NK-92 (cell line): ENCODE data around the gene KCND1.
A peak's percentile ranks its signal among the peaks of the same experiment; 100 is the strongest.
"Not testable (repeated sequence)": the region's sequence is repeated elsewhere in the genome, so short reads cannot be mapped to it uniquely, and the experiment has no call there.

Source experiments
- DNase-seq: peaks from one replicate; lab custom pipeline; 2025; ENCODE audit not compliant: unreplicated experiment; lab: John Stamatoyannopoulos, UW

KCND1 gene

GRCh38 chrX:48971249-48972219, at the start of gene KCND1:
TSS of gene KCND1 (minus strand) at chrX:48971844. CDS start at chrX:48970271, 1,573 bp downstream.
- DNase-seq, result no peak

DNA sequence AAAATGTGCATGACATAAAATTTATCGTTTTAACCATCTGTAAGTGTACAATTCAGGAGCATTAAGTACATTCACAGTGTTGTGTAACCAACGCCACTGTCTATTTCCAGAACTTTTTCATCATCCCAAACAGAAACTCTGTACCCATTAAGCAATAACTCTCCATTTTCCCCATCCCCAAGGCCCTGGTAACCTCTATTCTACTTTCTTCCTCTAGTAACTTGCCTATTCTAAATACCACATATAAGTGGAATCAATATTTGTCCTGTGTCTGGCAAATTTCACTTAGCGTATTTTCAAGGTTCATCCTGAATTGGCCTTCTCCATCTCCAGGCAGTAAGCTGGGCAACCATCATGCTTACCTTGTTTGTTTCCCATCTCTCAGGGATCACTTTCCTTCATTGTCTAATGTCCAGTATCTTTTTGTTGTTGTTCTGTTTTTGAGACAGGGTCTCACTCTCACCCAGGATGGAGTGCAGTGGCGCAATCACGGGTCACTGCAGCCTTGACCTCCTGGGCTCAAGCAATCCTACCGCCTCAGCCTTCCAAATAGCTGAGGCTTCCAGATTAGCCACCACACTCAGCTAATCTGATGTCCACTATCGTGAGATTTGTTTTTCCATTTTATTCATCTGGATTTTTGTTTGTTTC, 48.1 kb upstream of the KCND1 start:
- DNase-seq, result no peak

DNA sequence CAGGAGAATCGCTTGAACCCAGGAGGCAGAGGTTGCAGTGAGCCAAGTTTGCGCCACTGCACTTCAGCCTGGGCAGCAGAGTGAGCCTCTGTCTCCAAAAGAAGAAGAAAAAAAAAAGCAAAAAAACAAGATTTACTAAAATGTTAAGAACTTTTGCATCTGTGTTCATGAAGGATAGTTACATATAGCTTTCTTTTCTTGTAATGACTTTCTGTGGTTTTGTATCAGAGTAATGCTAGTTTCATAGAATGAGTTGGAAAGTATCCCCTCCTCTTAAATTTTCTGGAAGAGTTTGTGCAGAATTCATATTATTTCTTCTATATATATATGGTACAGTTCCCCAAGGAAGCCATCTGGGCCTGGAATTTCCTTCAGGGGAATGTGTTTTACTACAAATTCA, 47.4 kb upstream of the KCND1 start:
- no peak for DNase-seq

DNA sequence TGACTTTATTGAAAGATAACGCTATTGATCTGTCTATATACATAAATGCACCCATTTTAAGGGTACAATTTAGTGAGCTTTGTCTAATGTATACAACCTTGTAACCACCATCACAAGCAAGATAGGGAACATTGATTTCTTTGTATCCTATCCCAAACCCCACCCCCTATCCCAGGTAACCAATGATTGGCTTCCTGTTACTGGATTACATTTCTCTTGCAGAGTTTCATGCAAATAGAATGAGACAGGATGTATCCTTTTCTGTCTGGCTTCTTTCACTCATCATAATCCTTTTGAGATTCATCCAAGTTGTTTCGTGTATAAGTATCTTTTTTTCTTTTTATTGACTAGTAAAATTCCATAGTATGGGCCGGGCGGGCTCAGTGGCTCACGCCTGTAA, 32.1 kb upstream of the KCND1 start:
- DNase-seq, result no peak

DNA sequence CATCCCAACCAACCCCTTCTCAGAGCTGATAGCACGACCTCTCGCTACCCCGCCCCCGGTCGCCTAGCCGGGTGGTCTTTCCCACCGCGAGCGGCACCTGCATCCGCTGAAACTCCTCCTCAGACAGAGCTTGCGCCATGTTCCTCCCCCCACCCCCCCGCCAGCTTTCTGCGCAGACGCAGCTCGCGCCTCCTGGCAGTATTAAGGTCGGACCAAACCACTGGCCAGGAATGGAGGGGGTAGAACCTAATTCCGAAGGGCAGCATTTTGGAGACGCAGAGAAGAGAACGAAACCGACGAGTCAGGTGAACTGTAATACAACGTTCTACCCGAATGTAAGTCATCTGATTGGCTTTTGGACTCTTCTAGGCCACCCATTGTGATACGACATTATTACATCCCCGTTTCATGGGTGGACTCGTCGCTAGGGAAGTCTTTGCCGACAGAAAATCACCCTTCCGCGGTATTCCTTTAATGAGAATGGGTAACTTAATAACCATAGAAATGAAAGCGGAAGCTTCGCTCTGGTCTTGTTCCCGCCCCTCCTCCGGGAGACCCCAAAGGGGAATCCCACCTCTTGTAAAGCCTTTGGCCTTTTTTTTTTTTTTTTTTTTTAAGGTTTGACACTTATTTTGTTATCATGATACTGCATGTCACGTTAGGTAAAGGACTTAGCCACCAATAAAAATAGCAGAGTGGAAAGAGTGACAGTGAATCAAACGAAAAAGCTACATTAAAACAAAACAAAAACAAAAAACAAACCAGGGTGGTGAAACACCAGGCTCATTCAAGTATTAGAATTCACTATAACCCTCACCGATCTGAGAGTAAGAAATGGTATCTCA, 30.7 kb upstream of the KCND1 start, which contains the start of gene GRIPAP1:
Gene GRIPAP1 (minus strand): TSS at position 174 of the 845 bp plus-strand sequence. CDS start 35 bp downstream, at position 139.
- DNase-seq, result peak; percentile 17

DNA sequence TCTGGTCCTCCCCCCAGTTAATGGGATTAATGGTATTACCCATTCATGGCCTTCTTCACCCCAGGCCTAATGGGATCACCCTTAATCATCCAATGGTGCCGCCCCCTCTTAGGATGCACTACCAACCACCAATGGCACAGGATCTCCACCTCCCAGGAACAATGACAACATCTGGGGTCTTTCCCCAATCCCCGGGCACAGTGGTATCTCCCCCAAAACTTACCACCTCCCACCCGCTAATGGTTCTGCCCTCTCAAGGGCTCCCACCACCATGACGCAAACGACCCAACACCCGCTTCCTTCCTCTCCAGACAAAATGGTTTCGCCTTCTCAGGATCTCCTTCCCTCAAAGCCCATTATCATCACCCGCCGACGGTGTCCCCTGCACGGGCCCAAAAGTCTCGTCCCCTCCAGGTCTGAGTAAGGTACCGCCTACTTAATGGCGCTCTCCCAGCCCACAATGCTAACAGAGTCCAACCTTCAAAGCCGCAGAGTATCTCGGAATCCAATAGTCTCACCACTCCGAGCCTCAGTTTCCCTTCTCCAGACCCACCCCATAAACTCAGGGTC, 30.0 kb upstream of the KCND1 start:
- DNase-seq, result no peak

DNA sequence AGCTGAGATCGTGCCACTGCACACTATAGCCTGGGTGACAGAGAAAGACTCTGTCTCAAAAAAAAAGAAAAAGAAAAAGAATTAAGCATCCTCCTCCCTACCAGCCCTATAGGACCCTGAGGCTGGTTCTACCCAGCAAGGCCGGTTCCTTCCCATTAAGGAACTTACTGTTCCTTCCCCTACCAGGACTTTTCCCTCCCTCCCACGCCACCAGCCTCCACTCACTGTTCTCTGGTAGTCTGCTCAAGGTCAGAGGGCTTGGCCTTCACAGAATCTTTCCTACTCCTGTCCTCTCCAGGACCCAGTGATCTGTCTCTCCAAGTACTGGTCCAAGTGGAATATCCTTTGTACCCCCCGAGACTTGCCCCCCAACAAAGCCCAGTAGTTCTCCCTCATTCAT, 29.0 kb upstream of the KCND1 start:
- DNase-seq, result no peak

- no peak for DNase-seq
These were observed 27.4 kb upstream of the KCND1 start for GRCh38 chrX:48999030-48999429.

- DNase-seq, result no peak
These were observed 26.7 kb upstream of the KCND1 start for GRCh38 chrX:48998391-48998790.

DNA sequence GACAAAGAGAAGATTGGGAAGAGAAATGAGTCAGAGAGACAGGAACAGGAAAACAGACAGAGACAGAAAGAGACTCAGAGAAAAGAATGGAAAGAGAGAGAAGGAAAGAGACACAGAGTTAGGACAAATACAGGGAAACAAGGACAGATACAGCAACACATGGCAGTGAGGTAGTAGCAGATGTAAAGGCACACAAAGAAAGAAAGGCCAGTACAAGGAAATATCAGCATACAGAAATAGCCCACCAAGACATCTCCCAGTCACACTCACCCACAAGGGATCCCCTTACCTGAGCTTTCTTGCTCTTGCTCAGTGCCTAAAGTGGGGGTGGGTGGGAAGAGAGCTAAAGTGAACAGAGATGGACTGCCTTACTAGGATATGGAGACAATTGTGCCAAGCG, 26.2 kb upstream of the KCND1 start:
- no peak for DNase-seq

GRCh38 chrX:48997455-48997854, 25.8 kb upstream of the KCND1 start:
- no peak for DNase-seq

GRCh38 chrX:48996969-48997368, 25.3 kb upstream of the KCND1 start:
- DNase-seq, result no peak

- no peak for DNase-seq
These were observed 20.7 kb upstream of the KCND1 start for GRCh38 chrX:48992341-48992740.

DNA sequence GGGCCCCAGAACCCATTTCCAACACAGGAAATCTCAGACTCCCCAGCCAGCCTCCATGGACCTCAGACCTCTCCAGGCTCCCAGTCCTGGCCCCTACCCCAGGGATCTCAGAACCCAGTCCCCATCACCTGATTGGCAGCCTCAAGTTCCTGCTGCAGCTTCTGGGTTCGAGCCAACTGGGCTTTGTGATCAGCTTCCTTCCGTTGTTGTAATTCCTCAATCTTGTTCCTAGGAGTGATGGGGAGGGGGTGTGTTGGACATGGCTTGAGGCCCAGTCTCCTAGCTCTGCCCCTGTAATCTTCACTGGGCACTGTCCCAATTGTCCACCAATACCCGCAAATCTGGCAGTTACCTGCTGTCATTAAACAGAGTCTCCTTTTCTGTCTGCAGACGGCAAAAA, 17.8 kb upstream of the KCND1 start:
- DNase-seq, result no peak

DNA sequence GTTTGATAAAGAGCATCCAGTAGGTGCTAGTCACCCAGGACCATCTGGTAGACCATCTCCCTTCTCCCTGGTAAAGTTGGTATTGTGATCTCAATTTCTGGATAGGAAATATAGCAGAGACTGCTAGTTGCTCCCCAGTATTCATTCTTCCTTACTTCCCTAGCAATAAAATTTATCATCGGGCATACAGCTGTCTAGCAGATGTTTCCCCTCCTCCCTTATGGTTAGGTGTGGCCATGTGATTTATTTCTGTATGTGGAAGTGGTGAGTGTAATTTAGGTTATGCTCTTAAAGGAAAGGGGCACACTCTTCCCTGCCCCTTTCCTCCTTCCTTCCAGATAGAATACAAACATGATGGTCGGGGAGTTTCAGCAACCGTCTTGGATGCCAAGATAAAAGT, 12.3 kb upstream of the KCND1 start:
- no peak for DNase-seq

- no peak for DNase-seq
These were observed 11.4 kb upstream of the KCND1 start for GRCh38 chrX:48983081-48983480.

- no peak for DNase-seq
These were observed 9.5 kb upstream of the KCND1 start for GRCh38 chrX:48981178-48981577.

- not testable (repeated sequence) for DNase-seq
These were observed 8.7 kb upstream of the KCND1 start for GRCh38 chrX:48980341-48980740.

- no peak for DNase-seq
These were observed 6.6 kb upstream of the KCND1 start for GRCh38 chrX:48978226-48978625.

- no peak for DNase-seq
These were observed 4.4 kb upstream of the KCND1 start for GRCh38 chrX:48976086-48976485.

GRCh38 chrX:48975541-48975940, 3.9 kb upstream of the KCND1 start:
- no peak for DNase-seq
